GM18502 (cell line): ENCODE results near the gene PATZ1.
A peak's percentile ranks its signal among the peaks of the same experiment; 100 is the strongest.
"Not testable (repeated sequence)": the region's sequence is repeated elsewhere in the genome, so short reads cannot be mapped to it uniquely, and the experiment has no call there.

ENCODE experiments used
- ATAC-seq: cut with Tn5 transposase; IDR thresholded peaks from one replicate; pipeline ENCODE4 v1.9.1; 2021; ENCODE audit warnings: mild to moderate bottlenecking; ENCODE audit not compliant: unreplicated experiment, poor library complexity

The PATZ1 gene

DNA sequence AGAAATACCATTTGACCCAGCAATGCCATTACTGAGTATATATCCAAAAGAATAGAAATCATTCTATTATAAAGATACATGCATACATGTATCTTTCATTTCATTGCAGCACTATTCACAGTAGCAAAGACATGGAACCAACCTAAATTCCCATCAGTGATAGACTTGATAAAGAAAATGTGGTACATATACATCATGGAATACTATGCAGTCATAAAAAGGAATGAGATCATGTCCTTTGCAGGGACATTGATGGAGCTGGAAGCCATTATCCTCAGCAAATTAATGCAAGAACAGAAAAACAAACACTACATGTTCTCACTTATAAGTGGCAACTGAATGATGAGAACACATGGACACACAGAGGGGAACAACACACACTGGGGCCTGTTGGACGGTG is 31.9 kb downstream of the PATZ1 start:
- not testable (repeated sequence) for ATAC-seq

- ATAC-seq, result no peak
Measured at GRCh38 chr22:31313366-31314147, 32.6 kb downstream of the PATZ1 start.

GRCh38 chr22:31308181-31308580 is 38.0 kb downstream of the PATZ1 start:
- ATAC-seq, result no peak

DNA sequence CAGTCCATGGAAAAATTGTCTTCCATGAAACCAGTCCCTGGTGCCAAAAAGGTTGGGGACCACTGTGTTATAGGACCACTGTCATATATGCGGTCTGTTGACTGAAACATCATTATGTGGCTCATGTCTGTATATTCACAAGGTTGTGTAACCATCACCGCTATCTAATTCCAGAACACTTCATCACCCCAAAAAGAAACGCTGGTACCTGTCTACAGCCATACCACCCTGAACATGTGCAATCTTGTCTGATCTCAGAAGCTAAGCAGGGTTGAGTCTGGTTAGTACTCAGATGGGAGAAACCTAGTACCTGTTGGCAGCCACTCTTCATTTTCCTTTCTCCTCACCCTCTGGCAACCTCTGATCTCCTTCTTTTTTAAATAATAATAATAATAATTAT is 41.0 kb downstream of the PATZ1 start:
- ATAC-seq, result no peak

DNA sequence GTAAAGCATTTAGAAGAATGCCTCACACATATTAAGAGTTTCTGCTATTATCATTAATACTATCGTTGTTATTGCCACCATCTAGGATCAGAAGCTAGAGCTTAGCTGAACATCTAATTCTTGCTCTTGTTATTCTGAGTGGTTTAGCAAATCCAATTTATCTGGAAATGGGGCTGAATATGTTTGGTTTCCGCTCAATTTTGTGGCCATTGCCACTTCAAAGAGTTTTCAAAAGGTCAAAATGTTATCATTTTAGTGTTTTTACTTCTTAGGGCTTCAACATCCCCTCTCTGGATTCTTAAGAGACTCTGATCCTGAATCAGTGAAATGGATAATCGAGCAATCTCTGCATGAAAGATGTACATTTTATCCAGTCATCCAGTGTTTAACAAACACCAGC is 43.6 kb downstream of the PATZ1 start:
- ATAC-seq, result no peak

DNA sequence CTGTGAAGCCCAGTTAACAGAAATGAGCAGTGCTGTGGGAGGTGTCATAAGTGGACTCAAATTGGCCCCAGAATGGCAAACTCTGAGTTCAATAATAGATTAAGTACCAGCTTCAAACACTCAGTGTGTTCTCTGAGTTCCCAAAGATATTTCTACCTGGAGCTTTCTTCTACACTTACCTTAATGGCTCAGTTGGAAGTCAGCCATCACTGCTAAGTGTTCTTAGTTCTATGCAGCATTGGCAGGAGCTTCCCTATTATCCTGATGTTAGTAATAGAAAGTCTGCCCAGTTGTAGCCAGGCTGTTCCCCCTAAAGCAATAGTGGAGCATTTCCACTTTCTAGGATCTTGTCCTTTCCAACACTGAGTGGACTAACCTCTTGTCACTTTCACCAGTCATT is 44.1 kb downstream of the PATZ1 start:
- no peak for ATAC-seq

GRCh38 chr22:31300896-31301295 is 45.2 kb downstream of the PATZ1 start:
- ATAC-seq, result no peak

- ATAC-seq, result no peak
Measured at GRCh38 chr22:31295831-31296657, 50.1 kb downstream of the PATZ1 start.

- ATAC-seq, result no peak
Measured at GRCh38 chr22:31295360-31295759, 50.8 kb downstream of the PATZ1 start.

GRCh38 chr22:31292236-31292989 is 53.7 kb downstream of the PATZ1 start, which contains the start of gene PIK3IP1:
Gene PIK3IP1 (minus strand): TSS chr22:31292488. CDS start chr22:31292344, 144 bp downstream.
- ATAC-seq, result peak; percentile 37

DNA sequence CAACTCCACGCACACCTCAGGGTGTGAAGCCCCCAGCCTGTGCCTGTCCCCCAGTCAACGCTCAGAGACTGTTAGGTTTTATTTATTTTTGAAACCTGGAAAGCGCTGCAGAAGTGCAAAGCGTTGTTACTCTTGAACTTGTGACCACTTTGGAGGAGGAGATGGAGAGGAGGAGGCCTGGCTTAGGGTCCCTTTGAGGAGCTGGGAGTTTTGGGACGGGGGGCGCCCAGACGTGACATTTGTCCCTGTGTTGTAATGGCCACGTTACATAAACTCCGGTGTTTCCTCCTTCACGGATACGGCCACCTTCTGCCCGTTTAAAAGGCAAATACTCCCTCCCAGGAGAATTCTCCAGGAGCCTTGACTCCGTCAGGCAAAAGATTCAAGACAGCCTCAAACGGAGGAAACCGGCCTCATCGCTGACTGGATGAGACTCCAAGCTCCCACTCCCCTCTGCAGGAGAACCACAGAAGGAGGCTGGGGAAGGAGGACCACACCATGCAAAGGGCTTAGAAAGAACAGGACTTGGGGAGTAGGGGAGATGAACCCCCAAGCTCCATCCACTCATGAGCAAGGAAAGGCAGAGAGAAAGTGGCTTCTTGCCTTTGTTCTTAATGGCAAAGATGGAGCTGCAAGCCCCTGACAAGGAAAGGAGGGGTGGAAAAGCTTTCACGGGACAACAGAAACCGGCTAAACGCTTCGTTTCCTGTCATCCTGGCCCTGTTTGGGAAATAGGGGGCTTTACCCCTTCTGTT is 54.5 kb downstream of the PATZ1 start:
- no peak for ATAC-seq

DNA sequence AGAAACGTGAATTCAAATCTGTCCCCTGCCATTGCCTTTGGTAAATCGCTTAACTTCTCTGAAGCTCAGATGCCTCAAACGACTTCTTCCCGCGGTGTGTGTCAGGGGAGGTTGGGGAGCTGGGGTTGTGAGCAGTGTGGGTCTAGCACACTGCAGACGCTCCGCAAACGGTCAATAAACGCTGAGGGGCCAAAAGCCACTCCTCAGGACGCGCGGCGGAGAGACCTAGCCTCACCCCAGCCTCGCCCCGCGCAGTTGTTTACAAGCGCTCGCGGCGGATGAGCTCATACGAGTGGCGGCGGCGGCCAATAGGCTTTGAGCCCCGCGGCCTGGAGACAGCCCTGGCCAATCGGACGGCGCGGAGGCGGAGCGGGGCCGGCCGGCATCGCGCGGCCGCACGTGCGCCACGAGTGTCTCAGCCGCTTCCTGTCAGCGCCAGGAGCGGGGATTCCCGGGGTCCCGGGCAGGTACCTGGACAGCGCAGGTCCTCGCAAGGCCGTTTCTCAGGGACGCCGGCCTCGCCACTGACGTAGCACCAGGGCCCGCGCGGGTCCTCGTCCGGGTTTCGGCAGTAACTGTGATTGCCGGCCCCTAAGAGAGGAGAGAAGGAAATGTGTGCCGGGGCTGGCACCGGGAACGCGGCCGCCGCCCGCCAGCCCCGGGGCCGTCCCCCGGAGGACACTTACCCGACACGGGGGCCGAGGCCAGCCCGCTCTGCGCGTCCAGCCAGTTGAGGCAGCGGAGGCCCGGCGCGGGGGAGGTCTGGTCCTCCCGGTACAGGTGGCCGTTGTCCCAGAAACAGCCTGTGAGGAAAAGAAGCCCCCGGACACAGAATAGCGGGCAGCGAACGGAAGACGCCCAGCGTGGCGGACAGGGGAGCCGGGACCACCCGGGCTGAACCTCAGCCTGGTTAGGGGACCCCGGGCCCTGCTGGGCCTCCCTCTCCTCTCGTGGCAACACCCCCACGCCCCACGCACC is 55.4 kb downstream of the PATZ1 start:
- peak; percentile 84 for ATAC-seq

GRCh38 chr22:31289344-31289743 is 56.8 kb downstream of the PATZ1 start:
- no peak for ATAC-seq

DNA sequence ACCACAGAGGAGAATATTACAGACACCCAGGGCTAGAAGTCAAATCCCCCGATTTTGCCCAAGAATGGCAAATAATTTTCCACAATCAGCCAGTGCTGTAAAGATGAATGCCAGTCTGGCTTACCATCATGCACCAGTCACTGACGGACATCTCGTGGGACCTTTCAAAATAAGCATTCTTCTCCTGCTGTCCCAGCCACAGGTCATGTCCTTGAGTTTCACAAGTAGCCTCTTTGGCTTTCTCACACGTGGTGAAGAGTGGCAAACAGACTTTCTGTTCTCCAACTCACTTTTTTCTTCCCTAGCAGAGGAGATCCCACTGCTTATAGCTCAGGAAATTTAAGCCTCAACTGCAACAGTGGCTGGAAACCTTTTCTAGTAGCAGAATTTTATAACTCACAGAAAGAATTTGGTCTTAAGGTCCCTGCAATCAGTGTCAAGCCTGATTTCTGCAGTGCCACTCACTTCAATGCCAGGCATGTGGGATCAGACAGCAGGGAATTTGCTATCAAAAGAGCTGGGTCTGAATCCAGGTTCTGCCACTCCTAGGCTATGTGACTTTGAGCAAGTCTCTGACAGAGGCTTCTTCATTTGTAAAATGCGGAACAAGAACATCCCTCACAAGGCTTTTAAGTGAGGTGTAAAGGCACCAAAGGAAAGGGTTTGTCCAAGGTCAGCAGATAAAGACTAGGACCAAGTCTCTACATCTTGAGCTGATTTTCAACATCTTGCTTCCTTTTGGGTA is 57.5 kb downstream of the PATZ1 start:
- no peak for ATAC-seq

- no peak for ATAC-seq
Measured at GRCh38 chr22:31287818-31288495, 58.2 kb downstream of the PATZ1 start.

DNA sequence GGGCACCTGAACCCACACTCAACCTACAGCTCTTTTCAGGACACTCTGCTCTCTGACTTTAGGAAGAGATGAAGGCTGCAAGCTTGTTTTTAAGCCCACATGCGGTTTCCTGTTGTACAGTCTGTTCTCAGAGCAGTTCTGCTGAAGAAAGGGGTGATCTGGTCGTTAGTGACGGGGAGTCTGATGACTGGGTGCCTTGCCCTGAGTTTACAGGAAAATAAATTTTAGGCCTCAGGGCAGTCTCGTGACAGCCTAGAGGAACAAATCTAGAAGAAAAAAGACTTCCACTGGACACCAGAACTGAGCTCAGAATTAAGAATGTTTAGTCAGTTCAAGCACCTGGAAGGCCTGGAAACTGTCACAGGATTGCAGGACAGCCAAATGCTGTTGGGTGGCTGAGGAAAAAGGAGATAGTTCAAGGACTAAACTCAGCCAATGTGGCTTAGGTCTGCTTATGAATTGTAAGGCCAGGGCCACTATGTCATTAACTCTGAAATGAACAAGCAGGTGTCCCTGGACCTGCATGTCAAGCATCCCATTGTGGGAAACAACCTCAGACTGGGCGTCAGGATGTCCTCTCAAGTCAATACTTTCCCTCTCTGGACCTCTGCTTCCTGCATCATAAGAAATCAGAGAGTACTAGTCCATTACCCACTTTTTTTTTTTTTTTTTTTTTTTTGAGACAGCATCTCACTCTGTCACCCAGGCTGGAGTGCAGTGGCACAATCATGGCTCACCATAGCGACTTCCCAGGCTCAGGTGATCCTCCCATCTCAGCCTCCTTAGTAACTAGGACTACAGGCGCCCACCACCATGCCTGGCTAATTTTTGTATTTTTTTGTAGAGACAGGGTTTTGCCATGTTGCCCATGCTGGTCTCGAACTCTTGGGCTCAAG is 59.5 kb downstream of the PATZ1 start:
- ATAC-seq, result no peak
